RKO (cell line): ENCODE measurements around the gene GTF3C5.
A peak's percentile ranks its signal among the peaks of the same experiment; 100 is the strongest.

Experiments used
- DNase-seq: peaks from one replicate; pipeline ENCODE4 v3.0.0-alpha.2; 2016; ENCODE audit warnings: low spot score

GTF3C5 gene

DNA sequence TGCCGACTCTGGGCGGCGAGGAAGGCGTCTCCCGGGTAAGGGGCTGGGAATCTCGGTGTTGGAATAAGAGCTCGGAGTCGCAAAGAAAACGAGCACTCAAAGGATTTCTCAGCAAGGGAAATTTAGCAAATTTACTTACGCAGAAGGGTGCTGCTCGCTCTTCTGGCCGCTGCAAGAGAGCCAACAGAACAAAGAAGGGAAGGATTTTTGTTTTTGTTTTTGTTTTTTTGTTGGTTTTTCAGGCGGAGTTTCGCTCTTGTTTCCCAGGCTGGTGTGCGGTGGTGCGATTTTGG is 279 bp downstream of the GTF3C5 start:
- no peak for DNase-seq

GRCh38 chr9:133031496-133031911 is 707 bp downstream of the GTF3C5 start:
- DNase-seq = peak; percentile 74

DNA sequence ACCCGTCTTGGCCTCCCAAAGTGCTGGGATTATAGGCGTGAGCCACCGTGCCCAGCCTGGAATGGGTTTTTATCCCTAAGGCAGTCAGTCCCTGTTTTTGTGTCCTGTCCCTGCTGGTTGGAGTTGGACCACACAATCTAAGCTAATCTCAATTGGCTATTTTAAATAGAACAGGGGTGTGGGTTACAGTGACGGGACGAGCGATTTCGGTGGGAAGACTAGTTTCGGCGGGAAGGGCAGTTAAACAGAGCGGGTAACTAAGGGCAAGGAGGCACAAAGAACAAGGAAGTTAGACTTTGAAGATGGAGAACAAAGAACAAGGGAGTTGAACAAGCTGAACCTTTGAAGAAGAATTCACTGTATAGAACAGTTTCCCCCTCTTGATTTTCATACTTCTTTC is 1.4 kb downstream of the GTF3C5 start:
- no peak for DNase-seq

GRCh38 chr9:133035669-133036068 is 4.9 kb downstream of the GTF3C5 start:
- DNase-seq = no peak

DNA sequence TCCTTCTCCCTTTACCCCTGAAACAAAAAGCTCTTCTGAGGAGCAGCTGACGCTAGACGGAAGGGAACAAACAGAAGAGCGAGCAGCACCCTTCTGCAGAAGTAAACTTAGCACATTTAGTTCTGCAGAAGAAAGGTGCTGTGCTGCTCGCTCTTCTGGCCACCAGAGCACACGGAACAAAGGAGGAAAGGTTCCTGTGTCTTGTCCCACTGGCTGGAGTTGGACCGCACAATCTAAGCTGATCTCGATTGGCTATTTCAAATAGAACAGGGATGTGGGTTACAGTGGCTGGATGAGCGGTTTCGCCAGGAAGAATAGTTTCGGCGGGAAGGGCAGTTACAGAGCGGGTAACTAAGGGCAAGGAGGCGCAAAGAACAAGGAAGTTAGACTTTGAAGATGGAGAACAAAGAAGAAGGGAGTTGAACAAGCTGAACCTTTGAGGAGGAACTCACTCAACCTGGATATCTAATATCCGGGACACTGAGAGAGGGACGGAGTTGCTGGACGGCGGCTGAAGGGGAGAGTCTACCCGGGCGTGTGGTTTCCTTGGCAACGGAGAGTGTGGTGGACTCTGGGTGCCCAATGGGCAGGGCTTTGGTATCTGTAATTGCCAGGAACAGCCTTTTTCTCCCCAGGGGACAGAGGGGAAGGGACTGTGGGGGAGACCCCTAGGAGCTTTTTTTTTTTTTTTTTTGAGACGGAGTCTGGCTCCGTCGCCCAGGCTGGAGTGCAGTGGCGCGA is 7.1 kb downstream of the GTF3C5 start:
- DNase-seq = no peak

DNA sequence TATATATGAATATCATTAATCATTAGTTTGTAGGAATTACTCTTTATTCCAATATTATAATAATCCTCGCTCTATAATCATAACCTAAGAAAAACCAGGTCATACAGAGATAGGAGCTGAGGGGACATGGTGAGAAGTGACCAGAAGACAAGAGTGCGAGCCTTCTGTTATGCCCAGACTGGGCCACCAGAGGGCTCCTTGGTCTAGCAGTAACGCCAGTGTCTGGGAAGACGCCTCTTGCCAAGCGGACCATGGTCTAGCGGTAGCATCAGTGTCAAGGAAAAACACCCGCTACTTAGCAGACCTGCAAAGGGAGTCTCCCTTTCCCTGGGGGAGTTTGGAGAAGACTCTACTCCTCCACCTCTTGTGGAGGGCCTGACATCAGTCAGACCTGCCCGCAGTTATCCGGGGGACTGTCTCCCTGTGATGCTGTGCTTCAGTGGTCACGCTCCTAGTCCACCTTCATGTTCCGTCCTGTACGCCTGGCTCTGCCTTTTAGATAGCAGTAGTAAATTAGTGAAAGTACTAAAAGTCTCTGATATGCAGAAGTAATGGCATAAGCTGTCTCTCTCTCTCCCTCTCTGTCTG is 10.2 kb downstream of the GTF3C5 start:
- peak; percentile 68 for DNase-seq

- DNase-seq = no peak
These were observed 11.2 kb downstream of the GTF3C5 start for GRCh38 chr9:133041958-133042357.

- no peak for DNase-seq
These were observed 11.9 kb downstream of the GTF3C5 start for GRCh38 chr9:133042676-133043075.

DNA sequence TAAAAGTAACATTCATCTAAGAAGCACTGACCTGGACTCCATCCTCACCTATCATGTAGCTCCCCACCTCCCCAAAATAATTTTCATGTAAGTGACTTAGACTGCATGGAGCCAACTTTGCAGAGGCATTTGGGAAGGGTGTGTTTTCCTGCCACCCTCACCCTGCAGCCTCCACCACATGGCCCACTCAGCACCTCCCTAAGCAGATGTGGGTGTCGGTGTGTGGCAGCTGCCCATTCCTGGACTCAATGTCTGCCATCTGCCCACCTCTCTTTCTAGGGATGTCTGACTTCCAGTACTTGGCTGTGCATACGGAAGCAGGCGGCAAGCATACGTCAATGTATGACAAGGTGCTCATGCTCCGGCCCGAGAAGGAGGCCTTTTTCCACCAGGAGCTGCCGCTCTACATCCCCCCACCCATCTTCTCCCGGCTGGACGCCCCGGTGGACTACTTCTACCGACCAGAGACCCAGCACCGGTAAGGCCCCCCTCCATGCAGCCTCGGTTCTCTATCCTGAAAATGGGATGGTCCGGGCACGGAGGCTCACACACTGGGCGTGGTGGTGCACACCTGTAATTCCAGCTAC is 12.7 kb downstream of the GTF3C5 start:
- DNase-seq = no peak

DNA sequence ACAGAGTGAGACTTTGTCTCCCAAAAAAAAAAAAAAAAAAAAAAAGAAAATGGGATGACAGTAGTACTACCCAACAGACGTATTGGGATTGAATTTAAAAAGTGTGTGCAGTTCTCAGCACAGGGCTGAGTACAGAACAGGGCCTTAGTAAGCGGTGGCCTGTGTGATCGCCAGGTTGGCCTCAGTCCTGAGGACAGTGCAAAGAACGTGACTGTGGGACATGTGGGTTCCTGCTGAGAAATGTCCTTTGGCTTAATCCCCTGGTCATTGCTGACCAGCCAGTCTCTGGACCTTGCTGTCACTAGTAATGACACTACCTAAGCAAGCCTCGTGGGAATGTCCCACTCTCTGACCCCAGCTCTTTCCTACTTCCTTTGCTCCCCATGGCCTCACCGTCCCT is 13.3 kb downstream of the GTF3C5 start:
- no peak for DNase-seq

DNA sequence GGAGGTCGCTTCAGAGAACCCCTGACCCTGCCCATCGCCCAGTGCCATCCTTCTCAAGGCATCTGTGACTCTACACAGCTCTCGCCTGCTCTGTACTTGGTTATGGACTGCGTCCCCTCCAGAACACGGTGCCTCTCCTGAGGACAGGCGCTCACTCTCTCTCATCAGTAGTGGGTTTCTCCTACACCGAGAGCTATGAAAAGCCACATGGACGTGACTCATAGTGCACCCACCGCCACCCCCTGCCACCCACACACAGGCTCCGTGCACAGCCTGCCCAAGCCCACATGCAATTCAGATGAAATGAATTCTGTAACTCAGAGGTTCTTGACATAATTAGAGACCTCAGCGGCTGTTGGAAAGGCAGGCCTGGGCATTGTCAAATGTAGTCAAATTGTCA is 13.9 kb downstream of the GTF3C5 start:
- no peak for DNase-seq

- no peak for DNase-seq
These were observed 14.3 kb downstream of the GTF3C5 start for GRCh38 chr9:133045132-133045531.

GRCh38 chr9:133046196-133046899 is 15.6 kb downstream of the GTF3C5 start:
- DNase-seq = no peak

- DNase-seq = no peak
These were observed 16.1 kb downstream of the GTF3C5 start for GRCh38 chr9:133046900-133047295.

DNA sequence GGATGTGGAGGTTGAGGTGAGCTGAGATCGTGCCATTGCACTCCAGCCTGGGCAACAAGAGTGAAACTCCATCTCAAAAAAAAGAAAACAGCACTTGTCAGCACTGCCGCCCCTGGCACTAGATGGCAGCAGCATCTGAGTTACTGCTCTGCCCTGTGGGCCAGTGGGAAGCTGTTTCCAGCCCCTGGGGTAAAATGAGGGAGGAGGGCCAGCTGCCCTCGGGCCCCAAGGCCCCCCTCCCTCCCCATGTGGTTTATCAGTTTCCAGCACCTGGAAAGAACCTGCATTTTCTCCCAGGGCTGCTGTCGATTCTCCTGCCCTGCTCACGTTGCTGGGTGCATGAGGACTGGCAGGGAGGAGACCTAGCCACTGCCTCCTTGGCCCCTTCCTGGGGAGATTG is 17.8 kb downstream of the GTF3C5 start:
- DNase-seq = peak; percentile 60

DNA sequence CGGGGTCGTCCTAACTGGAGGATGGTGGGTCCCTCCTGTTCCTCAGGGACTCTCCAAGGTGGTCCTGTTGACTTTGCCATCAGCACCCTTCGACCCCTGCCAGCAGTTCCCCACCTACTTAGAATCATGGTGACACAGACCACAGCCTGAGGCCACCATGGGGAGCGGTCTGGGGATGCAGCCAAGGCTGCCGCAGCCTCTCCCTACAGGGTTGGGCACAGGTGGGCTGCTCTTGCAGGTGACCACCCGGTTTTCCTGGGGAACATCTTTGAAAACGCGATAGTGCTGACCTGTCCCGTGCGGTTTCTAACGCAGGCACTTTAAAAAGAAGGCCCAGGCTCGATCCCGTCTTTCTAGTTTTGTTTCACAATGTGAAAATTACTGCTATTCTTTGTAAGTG is 18.2 kb downstream of the GTF3C5 start:
- no peak for DNase-seq

GRCh38 chr9:133050142-133050541 is 19.3 kb downstream of the GTF3C5 start:
- no peak for DNase-seq

GRCh38 chr9:133050781-133051180 is 20.0 kb downstream of the GTF3C5 start:
- no peak for DNase-seq

DNA sequence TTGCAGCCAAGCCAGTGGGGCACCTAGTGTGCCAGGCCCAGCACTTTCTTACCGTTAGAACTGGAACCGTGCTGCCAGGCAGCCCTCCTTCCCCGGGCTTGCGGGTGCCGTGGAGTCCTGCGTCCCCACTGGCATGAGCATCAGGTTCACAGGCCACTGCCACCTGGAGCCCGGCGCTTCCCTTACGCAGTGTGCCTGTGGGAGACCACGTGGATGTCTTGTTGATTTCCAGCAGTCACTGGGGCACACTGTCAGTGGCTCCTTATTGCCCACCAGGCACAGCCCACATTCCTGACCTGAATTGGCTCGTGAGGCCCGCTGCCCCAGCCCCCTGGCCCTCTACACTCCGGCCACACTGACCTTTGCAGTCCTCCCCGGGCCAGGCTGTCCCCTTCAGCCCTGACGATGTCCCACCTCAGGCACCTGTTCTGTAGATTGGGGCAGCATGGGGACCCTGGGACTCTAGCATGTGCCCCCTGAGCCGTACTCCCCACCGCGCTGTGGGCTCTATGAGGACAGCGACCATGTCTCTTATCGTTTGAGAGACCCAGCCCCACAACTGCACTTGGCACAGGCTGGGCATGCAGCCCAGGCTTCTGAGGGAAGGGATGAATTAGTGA is 20.6 kb downstream of the GTF3C5 start:
- DNase-seq = no peak

DNA sequence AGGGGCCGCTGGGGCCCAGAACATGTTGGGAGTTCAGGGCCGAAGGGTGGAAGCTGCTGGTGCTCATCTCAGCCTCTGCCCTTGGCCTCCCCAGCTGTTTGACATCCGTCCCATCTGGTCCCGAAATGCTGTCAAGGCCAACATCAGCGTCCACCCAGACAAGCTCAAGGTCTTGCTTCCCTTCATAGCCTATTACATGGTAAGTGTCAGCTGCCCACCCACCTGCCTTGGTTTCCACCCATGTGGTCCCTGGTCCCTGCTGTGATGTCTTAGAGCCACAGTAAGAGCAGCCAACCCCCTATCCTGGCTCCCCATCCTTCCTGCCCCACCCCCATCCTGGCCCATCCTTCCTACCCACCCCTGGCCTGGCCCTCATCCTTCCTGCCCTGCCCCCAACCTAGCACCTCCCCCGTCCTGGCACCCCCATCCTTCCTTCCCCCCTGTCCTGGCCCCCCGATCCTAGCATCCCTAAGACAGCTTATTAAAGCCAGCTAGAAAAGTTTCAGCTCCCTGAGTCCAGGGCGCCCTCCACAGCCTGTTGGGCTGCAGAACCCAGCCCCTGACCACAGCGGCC is 21.3 kb downstream of the GTF3C5 start:
- no peak for DNase-seq

DNA sequence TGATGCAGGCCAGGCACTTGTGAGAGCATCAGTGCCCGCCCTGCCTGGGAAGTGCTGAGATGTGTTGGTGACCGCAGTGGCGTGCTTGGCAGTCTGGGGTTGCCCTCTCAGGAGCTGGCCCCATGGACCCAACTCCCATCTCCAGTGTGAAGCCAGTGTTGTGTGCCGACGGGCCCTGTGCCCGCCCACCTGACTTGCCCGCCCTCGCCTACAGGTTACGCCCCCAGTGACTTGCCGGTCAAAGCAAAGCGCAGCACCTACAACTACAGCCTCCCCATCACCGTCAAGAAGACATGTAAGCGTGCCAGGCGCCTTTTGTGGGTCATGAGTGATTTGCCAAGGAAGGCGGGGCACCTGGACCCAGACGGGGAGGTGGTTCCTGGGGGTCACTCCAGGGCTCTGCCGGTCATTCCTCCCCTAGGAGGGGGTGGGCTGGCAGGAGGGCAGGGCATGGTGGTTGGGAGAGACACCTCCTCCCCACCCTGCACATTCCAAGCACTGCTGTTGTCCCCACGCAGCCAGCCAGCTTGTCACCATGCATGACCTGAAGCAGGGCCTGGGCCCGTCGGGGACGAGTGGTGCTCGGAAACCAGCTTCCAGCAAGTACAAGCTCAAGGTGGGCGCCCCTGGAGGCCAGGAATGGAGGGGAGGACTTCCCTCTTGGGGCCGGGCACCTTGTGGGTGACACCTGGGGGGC is 23.5 kb downstream of the GTF3C5 start:
- no peak for DNase-seq

DNA sequence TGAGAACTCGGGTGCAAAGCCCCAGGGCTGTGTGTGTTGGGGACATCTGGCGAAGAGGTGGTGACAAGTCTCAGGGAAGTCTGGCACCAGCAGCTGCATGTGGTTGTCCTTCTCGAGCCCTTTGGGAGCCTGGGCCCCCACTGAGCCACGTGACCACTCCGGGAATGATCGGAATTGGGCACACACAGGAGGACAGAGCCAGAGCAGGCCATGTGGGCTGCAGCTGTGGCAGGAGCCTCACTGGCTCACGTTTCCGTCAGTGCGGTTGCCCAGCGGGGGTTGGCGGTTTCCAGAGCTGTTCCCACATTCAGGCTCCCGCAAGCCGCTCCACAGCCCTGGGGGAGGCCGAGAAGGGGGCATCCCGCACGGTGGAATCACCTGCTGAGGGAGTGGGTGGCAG is 24.2 kb downstream of the GTF3C5 start:
- no peak for DNase-seq
